Measurements from ENCODE around the gene SRCAP.

SRCAP gene

GRCh38 chr16:30777591-30778297 lies 78.8 kb downstream of the SRCAP start:
- FAIRE-seq = no peak

DNA sequence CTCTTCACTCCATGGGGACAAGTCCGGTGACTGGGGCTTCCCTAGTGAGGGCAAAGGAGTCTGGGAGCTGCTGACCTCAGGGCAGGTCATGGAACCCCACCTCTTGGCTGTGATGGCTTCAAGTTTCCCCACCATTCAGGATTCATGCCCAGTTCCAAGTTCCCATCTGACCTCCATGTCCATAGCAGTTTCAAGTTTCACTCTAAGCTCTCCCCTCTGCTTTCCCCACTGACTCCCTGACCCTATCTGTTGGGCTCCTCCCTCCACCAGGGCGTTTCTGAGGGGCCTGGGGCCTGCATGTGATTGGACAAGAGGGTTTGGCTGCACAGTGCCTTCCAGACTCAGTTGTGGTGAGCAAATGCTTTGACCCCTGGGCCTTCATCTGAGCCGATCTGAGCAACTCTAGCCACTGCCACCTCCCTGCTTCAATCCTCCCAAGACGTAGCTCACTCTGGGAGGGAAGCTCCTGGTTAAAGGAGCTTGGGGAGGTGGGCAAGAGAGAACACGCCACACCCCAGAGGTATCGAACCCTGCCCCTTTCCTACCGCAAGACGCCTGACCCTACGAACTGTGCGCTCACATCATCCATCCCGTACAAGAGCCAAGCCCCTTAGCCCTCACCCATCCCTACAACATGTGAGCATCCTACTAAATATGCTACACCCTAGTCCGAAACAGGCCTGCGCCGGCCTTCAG lies 79.7 kb downstream of the SRCAP start:
- no peak for FAIRE-seq

DNA sequence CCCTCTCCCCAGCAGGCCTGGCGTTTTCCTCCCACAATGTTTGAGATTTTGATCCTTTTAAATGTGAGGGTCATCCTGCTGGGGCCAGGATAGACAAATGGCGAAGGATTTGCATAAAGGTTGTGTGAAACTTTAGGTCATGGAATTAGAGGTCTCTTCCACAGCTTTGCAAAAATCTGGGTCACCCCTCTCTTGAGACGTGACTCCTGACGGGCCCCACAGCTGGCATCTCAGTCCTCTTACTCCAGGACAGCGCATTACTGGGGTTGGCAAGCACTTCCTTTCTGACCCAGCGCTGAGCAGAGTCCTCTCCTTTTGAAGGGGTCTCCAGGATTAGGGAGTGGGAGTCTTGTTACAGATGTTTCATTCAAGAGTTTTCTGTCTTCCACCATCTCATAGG lies 80.6 kb downstream of the SRCAP start:
- FAIRE-seq = no peak

DNA sequence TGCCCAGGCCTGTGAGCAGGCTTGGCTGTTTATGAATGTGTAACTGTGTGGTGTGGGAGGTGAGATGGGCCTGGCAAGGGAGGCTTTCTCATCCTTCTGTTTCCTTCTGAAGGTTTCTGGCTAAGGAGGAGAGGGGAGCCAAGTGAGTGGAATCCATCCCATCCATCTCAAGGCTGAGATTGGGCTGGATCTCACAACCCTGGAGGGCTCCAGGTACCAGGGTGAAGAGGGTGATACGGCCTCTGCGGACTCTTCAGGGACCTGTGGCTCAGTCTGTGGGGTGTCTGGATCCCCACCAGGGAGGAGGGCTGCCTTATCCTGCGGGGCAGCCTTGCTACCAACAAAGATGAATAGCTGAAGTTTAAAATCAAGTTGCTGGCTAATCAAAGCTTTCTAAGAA lies 81.0 kb downstream of the SRCAP start:
- FAIRE-seq = no peak

- no peak for FAIRE-seq
Observed at GRCh38 chr16:30780549-30780948, 81.6 kb downstream of the SRCAP start.

- FAIRE-seq = no peak
Observed at GRCh38 chr16:30782486-30783279, 83.7 kb downstream of the SRCAP start.

DNA sequence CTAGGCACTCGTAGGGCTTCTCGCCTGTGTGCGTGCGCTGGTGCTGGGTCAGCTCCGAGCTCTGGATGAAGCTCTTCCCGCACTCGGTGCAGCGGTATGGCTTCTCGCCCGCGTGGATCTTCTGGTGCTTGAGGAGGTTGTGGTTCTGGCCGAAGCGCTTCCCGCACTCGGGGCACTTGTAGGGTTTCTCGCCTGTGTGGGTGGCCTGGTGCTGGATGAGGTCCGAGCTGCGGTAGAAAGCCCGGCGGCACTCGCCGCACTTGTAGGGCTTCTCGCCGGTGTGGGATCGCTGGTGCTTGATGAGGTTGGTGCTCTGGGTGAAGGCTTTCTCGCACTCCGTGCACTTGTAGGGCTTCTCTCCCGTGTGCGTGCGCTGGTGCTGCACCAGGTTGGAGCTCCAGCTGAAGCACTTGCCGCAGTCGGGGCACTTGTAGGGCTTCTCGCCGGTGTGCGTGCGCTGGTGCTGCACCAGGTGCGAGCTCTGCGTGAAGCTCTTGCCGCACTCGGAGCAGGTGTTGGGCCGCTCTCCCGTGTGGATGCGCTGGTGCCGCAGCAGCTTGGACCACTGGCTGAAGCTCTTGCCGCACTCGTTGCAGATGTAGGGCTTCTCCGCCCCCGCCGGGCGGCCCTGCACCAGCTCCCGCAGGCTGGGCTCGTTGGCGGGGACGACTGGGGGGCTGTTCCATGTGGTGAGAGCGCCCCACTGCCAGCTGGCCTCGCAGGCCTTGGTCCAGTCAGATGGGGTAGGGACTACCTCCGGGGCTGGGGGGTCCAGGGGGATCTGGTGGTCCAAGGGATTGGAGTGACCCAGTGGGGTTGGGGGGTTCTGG lies 84.5 kb downstream of the SRCAP start:
- no peak for FAIRE-seq

DNA sequence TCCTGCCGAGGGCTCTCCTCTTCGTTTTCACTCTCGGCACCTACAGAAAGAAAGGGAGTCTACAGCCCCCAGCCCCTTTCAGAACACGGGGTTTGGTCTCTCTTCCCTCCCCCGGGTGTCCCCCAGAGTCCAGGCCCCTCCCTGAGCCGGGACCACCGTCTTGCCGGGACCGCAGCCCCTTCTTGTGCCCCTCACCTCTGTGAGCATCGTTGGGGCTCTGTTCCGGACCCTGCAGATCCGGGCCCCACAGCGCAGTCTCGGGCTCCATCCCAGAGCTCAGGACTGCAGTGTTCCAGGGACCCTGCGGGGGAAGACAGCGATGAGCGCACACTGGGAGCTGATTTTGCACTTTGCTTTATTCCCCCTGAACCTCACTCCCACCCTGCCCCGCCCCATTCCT lies 85.2 kb downstream of the SRCAP start:
- no peak for FAIRE-seq

- no peak for FAIRE-seq
Observed at GRCh38 chr16:30785126-30786106, 86.4 kb downstream of the SRCAP start.

GRCh38 chr16:30786115-30786935 lies 87.4 kb downstream of the SRCAP start:
- FAIRE-seq = no peak

DNA sequence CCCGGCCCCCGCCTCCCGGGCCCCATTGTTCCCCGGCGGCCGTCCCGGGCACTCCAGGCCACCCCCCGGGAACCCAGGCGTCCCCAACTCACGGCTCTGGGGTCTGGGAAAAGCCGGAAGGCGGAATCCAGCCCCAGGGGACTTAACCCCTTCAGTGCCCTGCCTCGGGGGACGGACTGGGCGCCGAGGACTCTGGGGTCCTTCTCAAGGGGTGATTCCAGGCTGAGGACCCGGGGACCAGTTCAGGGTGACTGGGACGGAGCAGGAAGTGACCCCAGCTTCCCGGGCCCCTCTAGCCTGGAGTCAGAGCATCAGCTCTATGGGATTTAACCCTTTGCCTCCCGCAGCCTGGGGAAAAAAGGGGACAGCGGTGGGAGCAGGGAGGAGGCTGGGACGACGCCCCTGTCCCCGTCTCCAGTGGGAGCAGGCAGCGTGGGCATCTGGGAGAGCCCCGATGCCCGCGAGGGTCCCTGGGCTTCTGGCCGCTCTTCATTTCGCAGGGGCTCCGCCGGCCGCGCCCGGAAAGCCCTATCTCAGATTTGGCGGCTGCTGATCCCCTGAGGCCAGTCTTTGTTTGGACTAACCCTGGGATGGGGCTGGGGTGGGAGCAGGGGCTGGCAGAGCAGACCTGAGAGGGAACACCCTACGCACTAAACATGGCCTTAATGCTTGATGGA lies 88.1 kb downstream of the SRCAP start, which contains the start of gene ZNF629:
Gene ZNF629, minus strand, starts transcription at position 270 of the 677 bp plus-strand sequence. CDS start 2,723 bp downstream, outside the sequence.
- no peak for FAIRE-seq

DNA sequence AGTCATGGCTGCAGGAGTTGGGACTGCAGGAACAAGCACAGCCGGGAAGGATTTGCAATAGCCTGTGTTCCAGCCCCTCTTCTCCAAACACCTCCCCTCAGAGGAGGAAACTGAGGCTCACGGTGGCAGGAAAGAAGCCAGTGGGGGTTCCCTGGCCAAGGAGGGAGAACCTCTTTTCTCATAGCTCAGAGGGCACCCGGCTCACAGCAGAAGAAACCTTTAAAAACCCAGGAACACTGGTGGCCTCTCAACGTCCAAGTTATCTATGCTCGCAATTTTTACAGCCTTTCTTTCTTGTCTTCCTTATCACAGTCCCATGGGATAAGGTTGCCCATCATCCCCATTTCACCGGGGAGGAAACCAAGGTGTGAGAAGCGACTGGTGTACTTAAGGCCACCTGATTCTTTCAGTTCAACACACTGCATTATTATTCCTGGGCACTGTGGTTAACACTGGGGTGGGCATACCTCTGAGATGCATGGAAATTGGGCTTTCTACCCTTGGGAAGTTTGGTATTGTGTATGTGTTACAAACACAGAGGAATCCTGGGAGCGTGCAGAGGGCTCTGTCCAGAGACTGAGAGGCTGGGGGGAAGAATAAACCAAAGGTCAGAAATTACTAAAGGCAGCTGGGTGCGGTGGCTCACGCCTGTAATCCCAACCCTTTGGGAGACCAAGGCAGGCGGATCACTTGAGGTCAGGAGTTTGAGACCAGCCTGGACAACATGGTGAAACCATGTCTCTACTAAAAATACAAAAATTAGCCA lies 88.8 kb downstream of the SRCAP start:
- no peak for FAIRE-seq

Measured in A204.1 (cell line).